Suprapubic skin (tissue), 4 donors: Measurements from ENCODE around the gene SULT1C3. TPM values are rescaled to one million over a fixed set of nuclear protein-coding genes. Genes with fewer than 3 reads are reported as not detected.
"Not testable (repeated sequence)": the region's sequence is repeated elsewhere in the genome, so short reads cannot be mapped to it uniquely, and the experiment has no call there.

Experiments
- DNase-seq, 2 donors: peaks; one replicate each; pipeline ENCODE4 v3.0.0-alpha.2; 2019; ENCODE audit warnings: low spot score in 2 of 2
- H3K27ac ChIP-seq: fragments of 200-600 bp; sonication (generic); one replicate; pipeline ENCODE4 v1.5.1; 2019
- H3K27me3 ChIP-seq: fragments of 200-600 bp; sonication (generic); one replicate; pipeline ENCODE4 v1.5.1; 2019
- H3K36me3 ChIP-seq: fragments of 200-600 bp; sonication (generic); one replicate; pipeline ENCODE4 v1.5.1; 2019
- H3K4me1 ChIP-seq: fragments of 200-600 bp; sonication (generic); one replicate; pipeline ENCODE4 v1.5.1; 2019
- H3K4me3 ChIP-seq: fragments of 200-600 bp; sonication (generic); one replicate; pipeline ENCODE4 v1.5.1; 2019; ENCODE audit warnings: mild to moderate bottlenecking
- H3K9me3 ChIP-seq: fragments of 200-600 bp; sonication (generic); one replicate; pipeline ENCODE4 v1.5.1; 2019
- EP300 ChIP-seq: sonication (generic); formaldehyde crosslinking; IDR thresholded peaks from one replicate; pipeline ENCODE4 v1.6.1; 2017; ENCODE audit warnings: antibody characterized with exemption
- POLR2A ChIP-seq, 2 donors: fragments of 450-650 bp; IDR thresholded peaks; one replicate each; pipeline ENCODE4 v1.6.1; 2017; ENCODE audit warnings: antibody characterized with exemption in 2 of 2, mild to moderate bottlenecking in 2 of 2, moderate library complexity in 2 of 2
- POLR2AphosphoS5 ChIP-seq, 3 donors: sonication (generic); formaldehyde crosslinking; IDR thresholded peaks; one replicate each; pipeline ENCODE4 v1.6.1; 2017; ENCODE audit warnings: antibody characterized with exemption in 3 of 3
- WGBS: methylation state at CpG from one replicate; pipeline ENCODE4 v1.1.5; 2018; 5-methylcytosine and 5-hydroxymethylcytosine counted together
- total RNA-seq, 4 donors: library from RNA; depleted of rRNA; stranded (reverse); fragments of >200 nt; gene quantifications; one replicate each; pipeline ENCODE4 v1.1.0, GENCODE V29; 2016
- TF ChIP-seq, protein P1 (sequence below), 2 donors: fragments of 200-600 bp in 1 of 2; fragments of 450-650 bp in 1 of 2; sonication (generic) in 1 of 2; IDR thresholded peaks; one replicate each; pipeline ENCODE4 v1.5.1; 2016 to 2019; ENCODE audit warnings: antibody characterized with exemption in 2 of 2, mild to moderate bottlenecking in 1 of 2, moderate library complexity in 1 of 2

Gene SULT1C3
- total RNA-seq, 4 donors from 2014 or later = not detected

DNA sequence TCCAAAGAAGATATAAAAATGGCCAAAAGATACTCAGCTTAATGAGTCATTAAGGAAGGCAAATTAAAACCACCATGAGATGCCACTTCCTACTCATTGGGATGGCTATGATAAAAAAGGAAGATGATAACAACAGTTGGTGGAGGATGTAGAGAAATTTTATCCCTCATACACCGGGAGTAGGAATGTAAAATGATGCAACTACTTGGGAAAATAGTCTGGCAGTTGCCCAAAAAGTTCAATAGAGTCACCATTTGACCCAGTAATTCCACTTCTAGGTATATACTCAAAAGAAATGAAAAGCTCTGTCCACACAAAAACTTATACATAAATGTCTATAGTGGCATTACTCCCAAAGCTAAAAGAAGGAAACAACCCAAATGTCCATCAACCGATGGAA lies 38.9 kb downstream of the SULT1C3 start:
- Histone ChIP-seq H3K36me3 (no peaks in the 10 kb centered on the region), H3K4me3 (no peak overlapping the region), H3K9me3 (no peaks in the 10 kb centered on the region), H3K4me1 (no peaks in the 10 kb centered on the region), H3K27me3 (no peaks in the 10 kb centered on the region), H3K27ac (no peak overlapping the region)
- TF ChIP-seq POLR2A (IDR thresholded peaks at IDR 0.05) = no peak
- TF ChIP-seq, protein P1, sequence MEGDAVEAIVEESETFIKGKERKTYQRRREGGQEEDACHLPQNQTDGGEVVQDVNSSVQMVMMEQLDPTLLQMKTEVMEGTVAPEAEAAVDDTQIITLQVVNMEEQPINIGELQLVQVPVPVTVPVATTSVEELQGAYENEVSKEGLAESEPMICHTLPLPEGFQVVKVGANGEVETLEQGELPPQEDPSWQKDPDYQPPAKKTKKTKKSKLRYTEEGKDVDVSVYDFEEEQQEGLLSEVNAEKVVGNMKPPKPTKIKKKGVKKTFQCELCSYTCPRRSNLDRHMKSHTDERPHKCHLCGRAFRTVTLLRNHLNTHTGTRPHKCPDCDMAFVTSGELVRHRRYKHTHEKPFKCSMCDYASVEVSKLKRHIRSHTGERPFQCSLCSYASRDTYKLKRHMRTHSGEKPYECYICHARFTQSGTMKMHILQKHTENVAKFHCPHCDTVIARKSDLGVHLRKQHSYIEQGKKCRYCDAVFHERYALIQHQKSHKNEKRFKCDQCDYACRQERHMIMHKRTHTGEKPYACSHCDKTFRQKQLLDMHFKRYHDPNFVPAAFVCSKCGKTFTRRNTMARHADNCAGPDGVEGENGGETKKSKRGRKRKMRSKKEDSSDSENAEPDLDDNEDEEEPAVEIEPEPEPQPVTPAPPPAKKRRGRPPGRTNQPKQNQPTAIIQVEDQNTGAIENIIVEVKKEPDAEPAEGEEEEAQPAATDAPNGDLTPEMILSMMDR (IDR thresholded peaks at IDR 0.05) = no peak
- no peak for TF ChIP-seq POLR2AphosphoS5 (IDR thresholded peaks at IDR 0.05)
- TF ChIP-seq EP300 = no peak
- whole genome bisulfite sequencing = 71% methylated on average over 2 of the region's 2 CpGs
- DNase-seq = no peak

DNA sequence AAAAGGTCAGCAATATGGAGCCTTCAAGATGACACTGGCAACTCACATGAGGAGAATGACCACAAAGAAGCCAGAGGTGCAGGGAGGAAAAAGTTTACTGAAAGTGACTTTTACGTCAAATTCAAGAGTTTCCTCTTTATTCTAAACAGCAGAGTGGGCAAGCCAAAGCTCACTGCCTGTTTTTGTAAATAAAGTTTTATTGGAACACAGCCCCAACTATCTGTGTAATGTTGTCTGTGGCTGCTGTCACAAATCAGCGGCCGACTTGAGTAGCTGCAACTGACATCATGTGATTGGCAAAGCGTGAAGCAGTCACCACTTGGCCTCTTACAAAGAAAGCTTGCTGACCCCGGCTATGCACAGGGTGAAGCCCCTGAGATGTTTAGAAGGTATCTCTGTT lies 39.7 kb downstream of the SULT1C3 start:
- Histone ChIP-seq H3K4me1 (no peaks in the 10 kb centered on the region), H3K9me3 (no peaks in the 10 kb centered on the region), H3K4me3 (no peak overlapping the region), H3K27me3 (no peaks in the 10 kb centered on the region), H3K36me3 (no peaks in the 10 kb centered on the region), H3K27ac (no peak overlapping the region)
- WGBS = 93% methylated on average over 5 of the region's 5 CpGs
- no peak for DNase-seq
- TF ChIP-seq, protein P1 (IDR thresholded peaks at IDR 0.05) = no peak
- TF ChIP-seq POLR2AphosphoS5 (IDR thresholded peaks at IDR 0.05) (no peak), POLR2A (IDR thresholded peaks at IDR 0.05) (no peak), EP300 (no peak)

DNA sequence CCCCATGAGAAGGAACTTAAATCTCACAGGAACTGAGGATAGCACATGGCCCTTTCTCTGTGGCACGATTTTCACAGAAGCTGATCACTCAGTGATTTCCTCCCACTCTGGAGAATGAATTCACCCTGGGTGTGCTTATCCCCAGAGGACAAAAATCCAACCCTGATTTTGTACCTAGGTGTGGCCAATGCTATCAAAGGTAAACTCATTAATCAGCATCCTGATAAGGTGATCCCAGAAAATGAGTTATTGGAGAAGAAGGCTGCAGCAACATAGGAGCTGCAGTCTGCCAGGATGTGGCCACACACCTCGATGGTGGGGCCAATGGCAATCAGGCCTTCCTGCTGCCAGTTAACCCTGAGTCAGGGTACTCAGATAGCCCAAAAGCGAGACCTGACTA lies 40.7 kb downstream of the SULT1C3 start:
- Histone ChIP-seq H3K36me3 (no peaks in the 10 kb centered on the region), H3K4me1 (no peaks in the 10 kb centered on the region), H3K4me3 (no peak overlapping the region), H3K27me3 (peaks cover 4% of the 10 kb centered on the region), H3K27ac (no peak overlapping the region), H3K9me3 (no peaks in the 10 kb centered on the region)
- DNase-seq = no peak
- TF ChIP-seq, protein P1 (IDR thresholded peaks at IDR 0.05) = no peak
- TF ChIP-seq POLR2AphosphoS5 (IDR thresholded peaks at IDR 0.05) = no peak
- no peak for TF ChIP-seq POLR2A (IDR thresholded peaks at IDR 0.05)
- no peak for TF ChIP-seq EP300
- WGBS = 48% methylated on average over 3 of the region's 3 CpGs

DNA sequence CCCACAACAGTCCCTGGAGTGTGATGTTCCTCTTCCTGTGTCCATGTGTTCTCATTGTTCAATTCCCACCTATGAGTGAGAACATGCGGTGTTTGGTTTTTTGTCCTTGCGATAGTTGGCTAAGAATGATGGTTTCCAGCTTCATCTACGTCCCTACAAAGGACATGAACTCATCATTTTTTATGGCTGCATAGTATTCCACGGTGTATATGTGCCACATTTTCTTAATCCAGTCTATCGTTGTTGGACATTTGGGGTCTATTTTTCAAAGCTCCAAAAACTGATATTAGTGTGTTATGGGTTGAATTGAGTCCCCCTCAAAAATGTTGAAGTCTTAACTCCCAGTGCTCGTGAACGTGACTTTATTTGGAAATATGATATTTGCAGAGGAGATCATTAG lies 44.8 kb downstream of the SULT1C3 start:
- not testable (repeated sequence) for H3K36me3 ChIP-seq, H3K9me3 ChIP-seq, H3K27ac ChIP-seq, H3K4me1 ChIP-seq, DNase-seq, H3K4me3 ChIP-seq, H3K27me3 ChIP-seq
- 95% methylated on average over 7 of the region's 7 CpGs for WGBS

DNA sequence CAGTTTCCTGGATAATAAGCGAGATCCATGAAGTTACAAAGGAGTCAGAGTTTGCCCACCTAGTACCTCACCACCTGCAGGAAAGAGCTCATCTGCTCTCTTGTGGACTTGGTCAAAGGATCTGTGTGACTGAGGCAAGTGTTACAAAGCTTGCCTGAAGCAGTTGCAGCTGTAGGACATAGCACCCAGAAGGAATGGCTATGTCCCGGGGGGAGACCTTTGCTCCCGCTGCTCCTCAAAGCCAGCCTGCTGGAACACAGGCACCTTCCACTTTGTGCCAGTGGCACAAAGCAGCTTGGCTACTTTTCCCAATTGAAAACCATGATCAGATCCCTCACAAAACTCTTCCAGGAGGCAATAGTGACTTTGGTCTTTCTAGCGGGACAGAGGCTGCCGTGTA lies 45.8 kb downstream of the SULT1C3 start:
- WGBS = 90% methylated on average over 4 of the region's 5 CpGs
- H3K36me3 ChIP-seq = no peaks in the 10 kb centered on the region
- H3K27me3 ChIP-seq = peaks cover 4% of the 10 kb centered on the region
- H3K27ac ChIP-seq = no peak overlapping the region
- no peak overlapping the region for H3K4me3 ChIP-seq
- DNase-seq = no peak
- TF ChIP-seq POLR2A (IDR thresholded peaks at IDR 0.05) = no peak
- TF ChIP-seq, protein P1 (IDR thresholded peaks at IDR 0.05) = no peak
- no peak for TF ChIP-seq EP300
- TF ChIP-seq POLR2AphosphoS5 (IDR thresholded peaks at IDR 0.05) = no peak
- no peaks in the 10 kb centered on the region for H3K9me3 ChIP-seq
- H3K4me1 ChIP-seq = no peaks in the 10 kb centered on the region

DNA sequence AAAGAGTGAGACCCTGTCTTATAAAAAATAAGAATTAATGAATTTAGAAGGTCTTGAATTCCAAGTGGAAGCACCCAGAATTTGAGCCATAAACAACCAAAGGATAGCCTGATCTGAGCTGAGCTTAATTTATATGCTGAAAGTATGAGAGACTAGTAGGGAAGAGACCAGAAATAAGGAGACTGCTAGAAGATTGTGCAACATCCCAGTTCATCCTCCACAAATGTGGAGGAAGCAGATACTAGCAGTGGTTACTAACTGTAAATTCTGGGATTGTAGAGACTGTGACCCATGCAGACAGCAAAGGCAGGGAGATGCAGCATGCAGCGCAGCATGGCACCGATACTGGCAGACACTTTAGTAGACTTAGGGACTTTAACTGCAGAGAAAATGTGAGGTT lies 47.4 kb downstream of the SULT1C3 start:
- H3K9me3 ChIP-seq = no peaks in the 10 kb centered on the region
- 87% methylated on average over 2 of the region's 2 CpGs for WGBS
- TF ChIP-seq EP300 = no peak
- TF ChIP-seq POLR2AphosphoS5 (IDR thresholded peaks at IDR 0.05) = no peak
- TF ChIP-seq, protein P1 (IDR thresholded peaks at IDR 0.05) = no peak
- no peak for TF ChIP-seq POLR2A (IDR thresholded peaks at IDR 0.05)
- H3K36me3 ChIP-seq = no peaks in the 10 kb centered on the region
- no peak overlapping the region for H3K27ac ChIP-seq
- no peak overlapping the region for H3K4me3 ChIP-seq
- H3K27me3 ChIP-seq = peaks cover 4% of the 10 kb centered on the region
- DNase-seq = no peak
- no peaks in the 10 kb centered on the region for H3K4me1 ChIP-seq
